ENCODE data around the gene HCAR2. TPM values are rescaled to one million over a fixed set of nuclear protein-coding genes. Genes with fewer than 3 reads are reported as not detected.
"Not testable (repeated sequence)": the region's sequence is repeated elsewhere in the genome, so short reads cannot be mapped to it uniquely, and the experiment has no call there.

HCAR2 gene
- total and polyA plus RNA-seq, 5 experiments from 2014 or later = not detected

GRCh38 chr12:122710341-122710740 lies 7.2 kb upstream of the HCAR2 start:
- ATAC-seq, POLR2A ChIA-PET, H3K27ac Mint-ChIP-seq, DNase-seq, H3K36me3 Mint-ChIP-seq, H3K4me1 Mint-ChIP-seq, H3K4me3 Mint-ChIP-seq, H3K27me3 Mint-ChIP-seq, H3K9me3 Mint-ChIP-seq: not testable (repeated sequence)

- H3K27ac Mint-ChIP-seq, DNase-seq, H3K27me3 Mint-ChIP-seq, H3K4me3 Mint-ChIP-seq, H3K9me3 Mint-ChIP-seq, H3K36me3 Mint-ChIP-seq, POLR2A ChIA-PET, H3K4me1 Mint-ChIP-seq, ATAC-seq: not testable (repeated sequence)
These were observed 6.1 kb upstream of the HCAR2 start for GRCh38 chr12:122709287-122709686.

GRCh38 chr12:122703841-122704240 lies 684 bp upstream of the HCAR2 start:
- H3K27me3 Mint-ChIP-seq, H3K36me3 Mint-ChIP-seq, POLR2A ChIA-PET, ATAC-seq, H3K27ac Mint-ChIP-seq, DNase-seq, H3K4me1 Mint-ChIP-seq, H3K4me3 Mint-ChIP-seq, H3K9me3 Mint-ChIP-seq: not testable (repeated sequence)

GRCh38 chr12:122701481-122701880 lies 1.7 kb downstream of the HCAR2 start:
- POLR2A ChIA-PET = interaction anchor here (0.6 kb wide), 1 partner anchor 46 kb away, joined by 5 read pairs; no protein-coding TSS in a partner anchor
- not testable (repeated sequence) for H3K4me3 Mint-ChIP-seq, H3K9me3 Mint-ChIP-seq, ATAC-seq, H3K27ac Mint-ChIP-seq, H3K27me3 Mint-ChIP-seq, H3K36me3 Mint-ChIP-seq, DNase-seq
- peaks cover 2 to 13% (median 6%) of the 10 kb centered on the region in 4 donors for H3K4me1 Mint-ChIP-seq

- ATAC-seq, POLR2A ChIA-PET: not testable (repeated sequence)
These were observed 3.0 kb downstream of the HCAR2 start for GRCh38 chr12:122700038-122700710.

GRCh38 chr12:122696922-122697321 lies 6.2 kb downstream of the HCAR2 start:
- H3K9me3 Mint-ChIP-seq, ATAC-seq, DNase-seq, H3K36me3 Mint-ChIP-seq, H3K27me3 Mint-ChIP-seq, H3K4me3 Mint-ChIP-seq, POLR2A ChIA-PET: not testable (repeated sequence)
- Mint-ChIP-seq H3K27ac (peak overlapping the region in 1 of 10 donors; percentile 53), H3K4me1 (peaks cover 2 to 13% (median 6%) of the 10 kb centered on the region in 4 donors)

More at GRCh38 chr12:122700038-122700710, 3.0 kb downstream of the HCAR2 start:
- not testable (repeated sequence) for DNase-seq, H3K36me3 Mint-ChIP-seq, H3K9me3 Mint-ChIP-seq, H3K27me3 Mint-ChIP-seq, H3K4me3 Mint-ChIP-seq, H3K27ac Mint-ChIP-seq
- H3K4me1 Mint-ChIP-seq = peaks cover 2 to 13% (median 6%) of the 10 kb centered on the region in 4 donors

GRCh38 chr12:122691566-122691965 lies 11.6 kb downstream of the HCAR2 start:
- H3K36me3 Mint-ChIP-seq = no peaks in the 10 kb centered on the region
- peak overlapping the region in 1 of 10 donors; percentile 40 for H3K27ac Mint-ChIP-seq
- H3K4me3 Mint-ChIP-seq = no peak overlapping the region
- H3K9me3 Mint-ChIP-seq = no peaks in the 10 kb centered on the region
- H3K27me3 Mint-ChIP-seq = no peaks in the 10 kb centered on the region
- POLR2A ChIA-PET = no interaction called here
- no peak for DNase-seq
- peaks cover 0 to 4% (median 2%) of the 10 kb centered on the region in 4 donors for H3K4me1 Mint-ChIP-seq
- ATAC-seq = no peak

- DNase-seq (no peak), ATAC-seq (no peak)
- POLR2A ChIA-PET = no interaction called here
- H3K4me1 Mint-ChIP-seq = peaks cover 0 to 4% (median 2%) of the 10 kb centered on the region in 4 donors
- H3K36me3 Mint-ChIP-seq = no peaks in the 10 kb centered on the region
- no peak overlapping the region for H3K27ac Mint-ChIP-seq
- H3K27me3 Mint-ChIP-seq = no peaks in the 10 kb centered on the region
- no peak overlapping the region for H3K4me3 Mint-ChIP-seq
- H3K9me3 Mint-ChIP-seq = no peaks in the 10 kb centered on the region
These were observed 14.9 kb downstream of the HCAR2 start for GRCh38 chr12:122688291-122688690.

GRCh38 chr12:122687086-122687485 lies 16.1 kb downstream of the HCAR2 start:
- POLR2A ChIA-PET = no interaction called here
- H3K9me3 Mint-ChIP-seq = no peaks in the 10 kb centered on the region
- no peak overlapping the region for H3K27ac Mint-ChIP-seq
- H3K4me1 Mint-ChIP-seq = peaks cover 0 to 4% (median 2%) of the 10 kb centered on the region in 4 donors
- H3K4me3 Mint-ChIP-seq = no peak overlapping the region
- ATAC-seq = no peak
- no peaks in the 10 kb centered on the region for H3K36me3 Mint-ChIP-seq
- H3K27me3 Mint-ChIP-seq = no peaks in the 10 kb centered on the region
- DNase-seq = no peak

GRCh38 chr12:122686538-122686937 lies 16.6 kb downstream of the HCAR2 start:
- DNase-seq (no peak), ATAC-seq (no peak)
- Mint-ChIP-seq H3K27ac (peak overlapping the region in 1 of 10 donors; percentile 58), H3K27me3 (no peaks in the 10 kb centered on the region), H3K4me1 (peaks cover 0 to 2% (median under 1%) of the 10 kb centered on the region in 4 donors), H3K4me3 (no peak overlapping the region), H3K36me3 (no peaks in the 10 kb centered on the region), H3K9me3 (no peaks in the 10 kb centered on the region)
- POLR2A ChIA-PET = no interaction called here

GRCh38 chr12:122684297-122684813 lies 18.8 kb downstream of the HCAR2 start:
- Mint-ChIP-seq H3K36me3 (no peaks in the 10 kb centered on the region), H3K4me1 (no peaks in the 10 kb centered on the region), H3K9me3 (no peaks in the 10 kb centered on the region), H3K27me3 (peaks cover 0 to 1% (median 0%) of the 10 kb centered on the region in 5 donors), H3K27ac (no peak overlapping the region), H3K4me3 (no peak overlapping the region)
- DNase-seq = no peak
- POLR2A ChIA-PET = no interaction called here
- ATAC-seq = no peak

- Mint-ChIP-seq H3K4me1 (no peaks in the 10 kb centered on the region), H3K27ac (no peak overlapping the region), H3K9me3 (no peaks in the 10 kb centered on the region), H3K36me3 (no peaks in the 10 kb centered on the region), H3K4me3 (no peak overlapping the region), H3K27me3 (peaks cover 0 to 8% (median 5%) of the 10 kb centered on the region in 5 donors)
- ATAC-seq (no peak), DNase-seq (no peak)
- POLR2A ChIA-PET = no interaction called here
These were observed 21.3 kb downstream of the HCAR2 start for GRCh38 chr12:122681814-122682213.

GRCh38 chr12:122680989-122681388 lies 22.2 kb downstream of the HCAR2 start:
- H3K9me3 Mint-ChIP-seq, H3K27ac Mint-ChIP-seq, H3K36me3 Mint-ChIP-seq, POLR2A ChIA-PET, ATAC-seq, H3K4me3 Mint-ChIP-seq, DNase-seq, H3K4me1 Mint-ChIP-seq, H3K27me3 Mint-ChIP-seq: not testable (repeated sequence)

- H3K36me3 Mint-ChIP-seq, H3K4me1 Mint-ChIP-seq, DNase-seq, POLR2A ChIA-PET, H3K4me3 Mint-ChIP-seq, H3K27ac Mint-ChIP-seq, ATAC-seq, H3K9me3 Mint-ChIP-seq: not testable (repeated sequence)
- peaks cover 4 to 23% (median 6%) of the 10 kb centered on the region in 5 donors for H3K27me3 Mint-ChIP-seq
These were observed 26.4 kb downstream of the HCAR2 start for GRCh38 chr12:122676781-122677180.

Data from naive thymus-derived CD8-positive, alpha-beta T cell (primary cell).